Subcutaneous adipose tissue (tissue), 4 donors: Measurements from ENCODE around the gene CA11. TPM values are rescaled to one million over a fixed set of nuclear protein-coding genes. Genes with fewer than 3 reads are reported as not detected.

ENCODE experiments used
- CTCF ChIP-seq: fragments of 450-650 bp; IDR thresholded peaks from one replicate; pipeline ENCODE4 v1.5.1; 2016; ENCODE audit warnings: low read depth, mild to moderate bottlenecking, control low read depth, antibody characterized with exemption, moderate library complexity
- total RNA-seq, 4 donors: library from RNA; depleted of rRNA; stranded (reverse); fragments of >200 nt; gene quantifications; one replicate each; pipeline ENCODE4 v1.1.0, GENCODE V29; 2016

Gene CA11
- total RNA-seq, 4 donors from 2014 or later: 1.5 to 3.4 TPM; not detected in 2

DNA sequence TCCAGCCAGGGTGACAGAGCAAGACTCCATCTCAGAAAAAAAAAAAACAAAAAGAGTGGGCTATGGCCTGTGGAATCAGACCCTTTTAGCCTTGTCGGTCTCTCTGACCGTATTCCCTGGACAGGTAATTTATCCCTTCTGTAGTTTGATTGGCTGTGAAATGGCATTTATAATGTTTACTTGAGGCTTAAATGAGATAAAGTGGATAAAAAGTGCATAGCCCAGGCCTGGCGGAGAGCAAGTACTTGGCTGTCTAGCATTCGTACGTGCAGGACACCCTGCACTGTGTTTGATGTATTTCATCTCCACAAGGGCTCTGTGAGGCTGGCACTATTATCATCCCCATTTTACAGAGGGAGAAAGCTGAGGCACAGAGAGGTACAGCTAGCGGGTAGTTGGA lies 19.8 kb upstream of the CA11 start:
- no peak for TF ChIP-seq CTCF

- no peak for TF ChIP-seq CTCF
Observed at GRCh38 chr19:48664476-48664875, 18.5 kb upstream of the CA11 start.

DNA sequence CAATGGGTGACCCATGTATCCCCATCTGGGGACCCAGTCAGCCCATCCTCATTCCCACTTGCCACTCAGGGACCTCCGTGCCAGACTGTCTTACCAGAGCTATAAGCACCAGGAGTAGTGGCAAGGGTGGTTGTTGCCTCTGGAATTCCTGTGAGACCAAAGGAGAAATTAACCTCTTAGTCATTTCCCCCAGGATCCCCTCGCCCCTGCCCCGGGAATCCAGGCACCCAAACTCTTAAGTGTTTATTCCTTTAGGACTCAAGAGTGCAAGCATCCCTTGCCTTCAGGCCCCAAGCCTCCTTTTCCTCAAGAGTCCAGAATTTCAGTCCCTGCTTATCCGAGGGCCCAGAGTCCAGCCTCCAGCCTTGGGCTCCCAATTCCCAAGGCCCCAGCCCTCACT lies 17.7 kb upstream of the CA11 start:
- TF ChIP-seq CTCF: no peak

DNA sequence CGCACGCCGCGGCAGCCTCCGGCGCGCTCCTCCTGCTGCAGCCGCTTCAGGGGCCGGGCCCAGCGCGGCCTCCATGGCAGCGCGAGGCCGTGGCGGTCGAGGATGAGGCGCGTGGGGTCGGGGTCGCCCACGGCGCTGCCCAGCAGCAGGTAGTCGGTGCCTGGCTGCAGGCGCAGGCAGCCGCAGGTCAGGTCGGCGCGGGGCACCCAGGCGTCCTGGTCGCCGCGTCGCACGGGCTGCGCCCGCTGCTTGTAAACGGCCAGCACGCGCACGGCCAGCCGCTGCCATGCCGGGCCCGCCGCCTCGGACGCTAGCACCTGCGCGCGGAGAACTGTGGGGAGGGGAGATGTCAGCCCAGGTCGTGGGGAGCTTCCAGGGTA lies 15.7 kb upstream of the CA11 start:
- no peak for TF ChIP-seq CTCF

DNA sequence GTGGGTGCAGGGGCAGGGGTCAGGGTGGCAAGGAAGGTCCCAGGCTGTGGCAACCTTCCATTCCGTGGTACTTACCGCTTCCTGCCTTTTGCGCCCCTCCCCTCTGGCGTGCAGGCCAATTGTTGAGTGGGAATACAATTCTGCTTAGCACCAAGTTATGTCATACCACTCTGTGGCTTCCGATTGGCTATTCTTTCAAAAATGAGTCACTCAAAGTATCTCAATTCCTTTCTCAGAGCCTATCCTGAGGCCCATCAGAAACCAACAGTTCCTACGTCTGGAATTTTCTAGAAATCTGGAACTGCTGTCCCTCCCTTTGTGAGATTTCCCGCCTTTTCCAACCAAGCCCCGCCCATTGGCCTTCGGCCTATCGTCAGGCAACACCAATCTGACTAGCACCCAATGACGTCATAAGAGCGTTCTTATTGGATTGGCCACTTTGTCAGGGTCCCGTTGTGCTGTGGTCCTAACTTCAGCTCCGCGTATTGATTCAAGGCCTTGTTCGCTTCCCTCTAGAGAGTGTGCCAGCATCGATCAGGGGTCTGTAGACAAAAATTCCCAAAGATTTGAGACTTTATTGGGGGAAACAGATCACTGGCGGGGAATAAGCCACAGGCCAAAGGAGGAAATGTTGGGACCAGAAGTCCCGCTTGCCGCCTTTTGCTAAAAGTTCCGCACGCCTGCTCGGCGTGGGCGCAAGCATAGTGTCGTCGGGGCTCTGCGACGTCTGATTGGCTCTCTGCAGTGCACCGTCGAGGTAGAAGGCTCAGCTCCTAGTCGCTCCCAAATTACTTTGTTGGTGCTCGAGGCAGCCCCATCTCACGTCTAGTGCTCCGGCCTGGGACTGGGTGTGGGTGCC lies 15.1 kb upstream of the CA11 start:
- TF ChIP-seq CTCF: no peak

DNA sequence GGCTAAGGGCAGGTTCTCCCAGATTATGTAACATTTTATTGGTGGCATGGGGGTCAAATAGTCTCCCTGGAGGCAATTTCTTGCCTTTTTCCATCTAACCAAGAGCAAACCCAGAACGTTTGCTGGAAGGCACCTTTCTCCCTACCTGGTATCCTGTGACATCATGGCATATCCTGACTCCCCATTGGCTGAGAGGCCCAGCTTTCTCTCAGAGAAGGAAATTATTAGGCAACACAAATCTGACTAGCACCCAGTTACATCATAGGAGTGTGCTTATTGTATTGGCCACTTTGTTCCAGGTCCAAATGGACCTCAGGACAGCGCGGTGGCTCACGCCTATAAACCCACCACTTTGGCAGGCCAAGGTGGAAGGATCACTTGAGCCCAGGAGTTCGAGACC lies 13.8 kb upstream of the CA11 start:
- TF ChIP-seq CTCF: no peak

DNA sequence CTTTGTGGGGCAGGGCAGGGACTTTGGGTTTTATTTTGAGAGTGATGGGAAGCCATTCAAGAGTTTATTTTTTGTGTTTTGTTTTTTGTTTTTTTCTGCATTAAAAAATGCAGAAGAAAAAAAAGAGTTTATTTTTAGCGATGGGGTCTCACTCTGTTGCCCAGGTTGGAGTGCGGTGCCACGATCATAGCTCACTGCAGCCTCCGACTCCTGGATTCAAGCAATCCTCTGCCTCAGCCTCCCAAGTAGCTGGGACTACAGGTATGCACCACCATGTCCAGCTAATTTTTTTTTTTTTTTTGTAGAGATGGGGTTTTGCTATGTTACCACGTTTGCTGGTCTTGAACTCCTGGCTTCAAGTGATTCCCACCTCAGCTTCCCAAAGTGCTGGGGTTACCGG lies 12.5 kb upstream of the CA11 start:
- no peak for TF ChIP-seq CTCF
